Endothelial cell of umbilical vein (primary cell): ENCODE results near the gene GRM8.
"Not testable (repeated sequence)": the region's sequence is repeated elsewhere in the genome, so short reads cannot be mapped to it uniquely, and the experiment has no call there.

Experiments
- EZH2 ChIP-seq: IDR thresholded peaks from 2 replicates; pipeline ENCODE4 v1.6.1; 2012; ENCODE audit warnings: borderline replicate concordance, low read depth, mild to moderate bottlenecking, moderate library complexity, low read length, inconsistent platforms; ENCODE audit not compliant: severe bottlenecking
- JUN ChIP-seq: IDR thresholded peaks from 2 replicates; pipeline ENCODE4 v1.6.1; 2011; ENCODE audit warnings: borderline replicate concordance, low read depth; ENCODE audit not compliant: insufficient read length, insufficient read depth
- MAX ChIP-seq: IDR thresholded peaks from 2 replicates; pipeline ENCODE4 v1.6.1; 2011; ENCODE audit not compliant: insufficient read depth, insufficient read length
- MYC ChIP-seq: IDR thresholded peaks from one replicate; pipeline ENCODE4 v1.6.1; 2011; ENCODE audit warnings: mild to moderate bottlenecking, low read depth, low read length
- POLR2A ChIP-seq: IDR thresholded peaks from 2 replicates; pipeline ENCODE4 v1.6.1; 2012; ENCODE audit warnings: low read depth, mild to moderate bottlenecking, control low read depth, low read length
- POLR2AphosphoS5 ChIP-seq: IDR thresholded peaks from 2 replicates; pipeline ENCODE4 v1.6.1; 2012; ENCODE audit warnings: low read depth, mild to moderate bottlenecking, control low read depth, low read length, moderate library complexity; ENCODE audit not compliant: insufficient read depth
- TF ChIP-seq, protein P1 (sequence below), 2 donors: IDR thresholded peaks; 1 replicate in 1 of 2; 2 replicates in 1 of 2; pipeline ENCODE4 v1.5.1; 2011; ENCODE audit warnings: low read length in 2 of 2, mild to moderate bottlenecking in 2 of 2, moderate library complexity in 2 of 2, control low read depth in 1 of 2, inconsistent platforms in 1 of 2, low read depth in 1 of 2; ENCODE audit not compliant: insufficient read depth in 1 of 2; ENCODE audit errors: extremely low read depth in 1 of 2

DNA sequence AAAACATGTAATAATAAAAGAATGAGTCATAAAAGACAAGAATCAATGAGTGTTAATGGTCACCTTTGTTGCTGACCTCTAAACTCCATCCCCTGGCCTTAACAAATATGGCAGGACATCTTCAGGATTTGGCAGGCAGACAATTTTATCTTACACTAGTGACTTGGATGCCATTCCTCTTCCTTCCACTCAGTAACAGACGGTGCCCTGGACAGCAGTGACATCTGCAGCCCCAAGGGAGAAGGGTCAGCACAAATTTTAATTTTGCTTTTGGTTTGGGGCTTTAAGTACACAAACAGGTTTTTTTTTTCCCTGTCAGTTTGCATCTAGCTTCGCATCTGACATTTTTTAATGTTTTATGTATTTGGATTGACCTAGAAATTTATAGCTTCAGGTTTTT is 370.8 kb downstream of the GRM8 start:
- not testable (repeated sequence) for TF ChIP-seq POLR2AphosphoS5, EZH2, JUN, POLR2A, MAX, MYC
- TF ChIP-seq, protein P1, sequence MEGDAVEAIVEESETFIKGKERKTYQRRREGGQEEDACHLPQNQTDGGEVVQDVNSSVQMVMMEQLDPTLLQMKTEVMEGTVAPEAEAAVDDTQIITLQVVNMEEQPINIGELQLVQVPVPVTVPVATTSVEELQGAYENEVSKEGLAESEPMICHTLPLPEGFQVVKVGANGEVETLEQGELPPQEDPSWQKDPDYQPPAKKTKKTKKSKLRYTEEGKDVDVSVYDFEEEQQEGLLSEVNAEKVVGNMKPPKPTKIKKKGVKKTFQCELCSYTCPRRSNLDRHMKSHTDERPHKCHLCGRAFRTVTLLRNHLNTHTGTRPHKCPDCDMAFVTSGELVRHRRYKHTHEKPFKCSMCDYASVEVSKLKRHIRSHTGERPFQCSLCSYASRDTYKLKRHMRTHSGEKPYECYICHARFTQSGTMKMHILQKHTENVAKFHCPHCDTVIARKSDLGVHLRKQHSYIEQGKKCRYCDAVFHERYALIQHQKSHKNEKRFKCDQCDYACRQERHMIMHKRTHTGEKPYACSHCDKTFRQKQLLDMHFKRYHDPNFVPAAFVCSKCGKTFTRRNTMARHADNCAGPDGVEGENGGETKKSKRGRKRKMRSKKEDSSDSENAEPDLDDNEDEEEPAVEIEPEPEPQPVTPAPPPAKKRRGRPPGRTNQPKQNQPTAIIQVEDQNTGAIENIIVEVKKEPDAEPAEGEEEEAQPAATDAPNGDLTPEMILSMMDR (IDR thresholded peaks at IDR 0.05; ENCODE audit: extremely low read depth in 1 of 2, insufficient read depth in 1 of 2, low read depth in 1 of 2, low read length in 2 of 2), result not testable (repeated sequence)
